Osteoblast (primary cell): Measurements from ENCODE around the gene NHERF2. TPM values are rescaled to one million over a fixed set of nuclear protein-coding genes. Genes with fewer than 3 reads are reported as not detected.

ENCODE experiments used
- DNase-seq: peaks from one replicate; pipeline ENCODE4 v3.0.0; 2011; ENCODE audit warnings: low spot score, mixed read lengths; ENCODE audit not compliant: insufficient read length; ENCODE audit errors: missing footprints
- H2AFZ ChIP-seq: 2 replicates; pipeline ENCODE4 v1.6.0; 2011; ENCODE audit warnings: mild to moderate bottlenecking, low read length
- H3K27ac ChIP-seq: 2 replicates; pipeline ENCODE4 v1.5.1; 2011; ENCODE audit warnings: mild to moderate bottlenecking, low read depth, low read length, moderate library complexity
- H3K27me3 ChIP-seq: 2 replicates; pipeline ENCODE4 v1.6.0; 2012; ENCODE audit warnings: mild to moderate bottlenecking, control low read depth, inconsistent platforms, low read length, moderate library complexity; ENCODE audit not compliant: insufficient read depth
- H3K36me3 ChIP-seq: 2 replicates; pipeline ENCODE4 v1.5.1; 2011; ENCODE audit warnings: mild to moderate bottlenecking, low read length, control low read depth, moderate library complexity; ENCODE audit not compliant: insufficient read depth
- H3K4me1 ChIP-seq: 2 replicates; pipeline ENCODE4 v1.5.1; 2011; ENCODE audit warnings: mild to moderate bottlenecking, low read length, control low read depth, moderate library complexity; ENCODE audit not compliant: insufficient read depth
- H3K4me2 ChIP-seq: 2 replicates; pipeline ENCODE4 v1.6.0; 2011; ENCODE audit warnings: mild to moderate bottlenecking, low read length; ENCODE audit not compliant: insufficient read depth
- H3K4me3 ChIP-seq: fragments of 200-600 bp; sonication (generic); 3 replicates; pipeline ENCODE4 v1.5.1; 2012; ENCODE audit warnings: mild to moderate bottlenecking, low read length, inconsistent platforms; ENCODE audit not compliant: insufficient read depth
- H3K79me2 ChIP-seq: 2 replicates; pipeline ENCODE4 v1.6.0; 2012; ENCODE audit warnings: mild to moderate bottlenecking, low read length, control low read depth, inconsistent platforms; ENCODE audit not compliant: insufficient read depth
- H3K9me3 ChIP-seq: 2 replicates; pipeline ENCODE4 v1.5.1; 2011; ENCODE audit warnings: low read depth, low read length, control low read depth
- H4K20me1 ChIP-seq: 2 replicates; pipeline ENCODE4 v1.6.0; 2012; ENCODE audit warnings: mild to moderate bottlenecking, low read length, control low read depth; ENCODE audit not compliant: insufficient read depth
- CTCF ChIP-seq: IDR thresholded peaks from 2 replicates; pipeline ENCODE4 v1.5.1; 2011; ENCODE audit warnings: mild to moderate bottlenecking, low read depth, low read length, moderate library complexity; ENCODE audit errors: extremely low read depth
- total RNA-seq: library from RNA; depleted of rRNA; stranded (reverse); fragments of >200 nt; gene quantifications from 2 replicates; pipeline ENCODE4 v1.2.3, GENCODE V29; 2012

The NHERF2 gene
- total RNA-seq, 1 donor, result 33.7 TPM

DNA sequence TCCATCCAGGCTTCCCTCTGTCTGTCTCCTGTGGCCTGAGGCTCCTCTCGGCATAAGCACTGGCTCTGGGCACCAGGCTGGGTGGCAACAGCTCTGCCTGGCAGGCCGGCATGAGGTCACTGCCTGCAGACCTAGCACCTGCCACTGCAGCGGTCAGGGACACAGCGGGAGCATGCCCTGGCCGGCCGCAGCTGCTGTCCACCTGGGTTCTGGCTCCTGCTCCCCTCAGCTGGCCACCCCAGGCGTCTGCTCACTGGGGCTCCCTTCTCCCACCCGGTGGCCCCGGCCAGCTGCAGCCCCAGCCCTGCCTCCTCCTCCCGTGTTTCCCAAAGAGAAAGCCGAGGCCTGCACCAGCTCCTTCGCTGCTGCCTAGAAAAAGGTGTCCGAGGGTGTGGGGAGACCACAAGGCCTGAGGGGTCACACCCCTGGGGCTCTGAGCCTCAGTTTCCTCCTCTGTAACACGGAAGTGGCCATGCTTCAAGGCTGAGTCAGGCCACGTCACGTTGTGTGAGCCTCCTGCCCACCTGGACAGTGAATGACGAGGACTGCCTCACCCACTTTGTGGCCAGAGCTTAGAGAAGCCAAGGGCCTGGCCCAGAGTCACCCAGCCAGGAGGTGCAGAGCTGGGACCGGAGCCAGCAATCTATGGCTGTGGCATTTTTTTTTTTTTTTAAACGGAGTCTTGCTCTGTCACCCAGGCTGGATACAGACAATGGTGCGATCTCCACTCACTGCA lies 14.3 kb downstream of the NHERF2 start:
- DNase-seq, result no peak

GRCh38 chr16:2042171-2042985 lies 15.7 kb downstream of the NHERF2 start:
- H3K27me3 ChIP-seq, result no peaks in the 10 kb centered on the region
- no peak for DNase-seq
- H4K20me1 ChIP-seq, result no peaks in the 10 kb centered on the region
- TF ChIP-seq CTCF, result no peak
- H3K4me2 ChIP-seq, result no peak overlapping the region
- H3K27ac ChIP-seq, result no peak overlapping the region
- peaks cover 24% of the 10 kb centered on the region for H3K4me1 ChIP-seq
- H3K79me2 ChIP-seq, result peaks cover 4% of the 10 kb centered on the region
- H2AFZ ChIP-seq, result no peak overlapping the region
- H3K9me3 ChIP-seq, result no peaks in the 10 kb centered on the region
- H3K36me3 ChIP-seq, result peaks cover 7% of the 10 kb centered on the region
- no peak overlapping the region for H3K4me3 ChIP-seq

More for the DNA sequence above, 14.3 kb downstream of the NHERF2 start:
- Histone ChIP-seq H3K27me3 (no peaks in the 10 kb centered on the region), H4K20me1 (no peaks in the 10 kb centered on the region), H3K79me2 (peaks cover 15% of the 10 kb centered on the region), H3K9me3 (no peaks in the 10 kb centered on the region), H2AFZ (no peak overlapping the region), H3K4me1 (peaks cover 23% of the 10 kb centered on the region), H3K27ac (peak overlapping the region; percentile 70), H3K36me3 (peaks cover 20% of the 10 kb centered on the region), H3K4me2 (no peak overlapping the region), H3K4me3 (no peak overlapping the region)
- TF ChIP-seq CTCF, result no peak

GRCh38 chr16:2042986-2043666 lies 16.4 kb downstream of the NHERF2 start:
- H3K4me1 ChIP-seq, result peaks cover 24% of the 10 kb centered on the region

More at GRCh38 chr16:2042986-2043666, 16.4 kb downstream of the NHERF2 start:
- Histone ChIP-seq H3K36me3 (no peaks in the 10 kb centered on the region), H4K20me1 (no peaks in the 10 kb centered on the region), H3K4me3 (no peak overlapping the region), H3K9me3 (no peaks in the 10 kb centered on the region), H3K4me2 (no peak overlapping the region), H3K27ac (no peak overlapping the region), H3K79me2 (peaks cover 8% of the 10 kb centered on the region), H2AFZ (no peak overlapping the region), H3K27me3 (no peaks in the 10 kb centered on the region)
- TF ChIP-seq CTCF, result no peak
- DNase-seq, result no peak
